ENCODE results near the gene PDZRN3.
"Not testable (repeated sequence)": the region's sequence is repeated elsewhere in the genome, so short reads cannot be mapped to it uniquely, and the experiment has no call there.

PDZRN3 gene

DNA sequence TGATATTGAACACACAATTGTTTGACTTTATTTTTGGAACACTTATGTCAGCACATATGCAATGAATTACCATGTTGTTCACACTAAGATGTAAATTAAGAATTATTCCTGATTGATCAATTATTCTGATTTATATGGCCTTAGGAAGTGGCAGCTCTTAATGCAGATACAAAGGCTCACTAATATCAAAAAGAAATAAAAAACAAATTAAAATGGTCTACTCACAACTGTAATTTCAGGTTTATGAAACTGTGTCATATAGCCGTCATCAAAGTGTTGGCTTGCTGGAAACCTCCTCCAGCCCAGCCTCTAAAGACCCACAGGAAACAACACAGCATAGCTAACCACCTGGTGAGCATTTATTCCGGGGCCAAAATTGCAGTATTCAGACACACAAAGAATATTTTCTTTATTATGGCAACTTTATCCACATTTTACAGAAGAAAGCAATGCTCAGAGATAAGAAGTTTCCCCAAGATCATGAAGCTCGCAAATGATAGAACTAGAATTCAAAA lies 33.4 kb downstream of the PDZRN3 start:
- DNase-seq (ENCODE audit: low spot score), result no peak

DNA sequence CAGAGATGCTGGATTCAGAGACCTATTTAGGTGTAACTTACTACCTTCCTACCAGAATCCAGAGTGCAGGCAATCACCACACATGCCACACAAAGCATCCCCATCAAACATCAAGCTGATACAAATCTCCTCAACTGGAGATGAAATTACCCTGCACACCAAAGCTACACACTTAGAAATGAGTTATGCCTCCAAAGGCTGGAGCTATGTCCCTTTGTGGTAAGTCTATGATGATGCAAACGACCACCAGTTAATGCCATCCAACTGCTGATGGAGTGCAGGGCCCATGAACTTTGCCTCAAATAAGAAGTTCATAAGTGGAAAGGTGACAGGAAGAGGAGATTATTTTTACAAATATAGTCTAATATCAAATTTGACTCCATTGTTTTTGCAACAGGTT lies 38.1 kb downstream of the PDZRN3 start:
- no peak for DNase-seq (ENCODE audit: low spot score)

DNA sequence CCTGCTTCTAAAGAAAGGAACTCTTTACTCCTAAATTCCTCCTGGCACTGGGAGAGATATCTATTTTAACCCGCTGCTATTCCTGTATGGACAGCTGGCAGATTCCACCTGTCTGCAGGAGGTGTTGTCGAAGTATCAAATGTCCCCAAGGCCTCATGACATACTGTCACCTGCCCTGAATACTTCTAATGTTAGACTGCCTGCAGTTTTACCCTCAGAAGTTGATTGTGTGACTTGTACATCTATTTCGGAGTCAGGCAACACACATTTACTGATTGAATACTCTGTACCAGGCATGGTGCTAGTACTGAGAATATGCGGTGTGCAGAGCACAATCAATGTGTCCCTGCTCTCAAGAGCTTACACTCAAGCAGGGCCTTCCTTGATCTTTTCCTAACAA lies 38.6 kb downstream of the PDZRN3 start:
- DNase-seq (ENCODE audit: low spot score), result no peak

DNA sequence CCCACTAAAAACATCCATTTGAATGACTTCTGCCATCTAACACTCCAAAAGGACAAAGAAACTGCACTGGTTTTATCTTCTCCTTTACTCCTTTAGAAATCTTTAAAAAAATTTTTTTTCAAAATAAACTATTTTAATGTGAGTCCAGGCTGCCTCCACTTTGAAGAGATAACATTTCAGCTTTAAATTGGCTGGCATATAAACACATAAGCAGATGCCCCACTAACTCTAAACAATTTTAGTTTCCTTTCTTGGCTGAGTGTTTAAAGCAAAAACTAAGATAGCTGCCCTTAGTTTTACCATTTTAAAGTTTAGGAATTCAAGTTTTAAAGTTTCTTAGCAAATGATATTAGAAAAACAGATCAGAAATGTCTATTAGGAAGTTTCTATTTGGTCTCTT lies 39.9 kb downstream of the PDZRN3 start:
- DNase-seq (ENCODE audit: low spot score), result no peak

DNA sequence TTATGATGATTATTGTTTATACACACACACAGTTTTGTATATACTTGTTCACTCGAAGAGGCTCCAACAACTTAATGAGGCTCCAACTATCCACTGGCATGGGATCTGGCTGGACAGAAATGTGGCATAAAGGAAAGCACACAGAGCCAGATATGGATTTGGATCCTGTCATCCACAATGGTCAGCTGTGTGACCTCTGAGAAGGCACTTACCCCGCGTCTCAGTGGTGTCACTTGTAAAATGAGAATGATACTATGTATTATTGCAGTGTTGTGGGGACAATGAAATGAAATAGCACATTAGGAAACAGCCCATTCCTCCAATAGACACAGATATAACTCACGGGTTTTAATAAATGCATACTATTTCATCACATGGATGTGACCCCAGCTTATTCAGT lies 42.2 kb downstream of the PDZRN3 start:
- no peak for DNase-seq (ENCODE audit: low spot score)

DNA sequence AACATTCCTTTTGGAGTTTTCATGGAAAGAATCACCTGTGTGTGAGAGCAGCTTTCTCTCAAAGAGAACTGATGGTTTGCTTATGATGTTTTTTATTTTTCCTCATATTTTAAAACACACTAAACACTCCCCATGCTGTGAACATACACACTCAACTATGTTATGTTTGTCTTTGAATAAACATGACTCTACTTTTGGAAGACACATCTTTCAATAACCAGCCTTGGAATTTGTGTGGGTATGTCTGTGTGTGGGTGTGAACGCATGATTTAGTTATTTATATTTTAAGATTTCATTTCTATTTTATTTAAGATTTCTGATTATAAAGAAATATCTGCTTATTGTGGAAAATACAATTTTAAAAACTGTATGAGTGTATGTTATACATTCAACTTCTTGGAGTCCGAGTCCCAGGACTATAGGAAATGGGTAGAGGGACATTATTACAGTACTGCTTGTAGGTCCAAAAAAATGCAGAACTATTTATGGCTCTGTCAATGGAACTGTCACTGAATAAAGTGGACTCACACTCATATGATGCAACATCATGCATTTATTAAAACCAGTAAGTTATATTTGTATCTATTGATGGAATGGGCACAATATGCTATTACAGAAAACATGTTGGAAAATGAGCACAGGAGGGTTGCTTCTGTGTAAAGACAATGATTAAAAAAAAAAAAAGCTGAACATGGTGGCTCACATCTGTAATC lies 43.5 kb downstream of the PDZRN3 start:
- no peak for DNase-seq (ENCODE audit: low spot score)

DNA sequence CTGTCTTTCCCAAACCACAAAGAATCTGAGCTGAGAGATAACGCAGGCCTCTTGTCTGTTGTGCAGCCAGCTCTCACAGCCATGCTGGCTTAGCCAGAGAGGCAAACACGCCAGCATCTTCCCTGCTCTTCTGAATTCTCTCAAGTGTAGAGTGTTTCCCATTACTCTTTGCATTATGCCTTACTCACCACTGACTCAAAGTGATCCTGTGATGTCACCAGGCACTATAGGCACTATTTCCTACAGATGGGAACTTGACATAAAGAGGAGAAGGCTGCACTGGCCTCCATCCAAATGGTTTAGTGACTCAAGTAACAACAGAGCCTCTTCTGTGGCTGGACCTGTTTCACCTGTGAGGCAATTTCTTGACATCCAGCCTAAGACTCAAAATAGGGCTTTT lies 44.4 kb downstream of the PDZRN3 start:
- no peak for DNase-seq (ENCODE audit: low spot score)

DNA sequence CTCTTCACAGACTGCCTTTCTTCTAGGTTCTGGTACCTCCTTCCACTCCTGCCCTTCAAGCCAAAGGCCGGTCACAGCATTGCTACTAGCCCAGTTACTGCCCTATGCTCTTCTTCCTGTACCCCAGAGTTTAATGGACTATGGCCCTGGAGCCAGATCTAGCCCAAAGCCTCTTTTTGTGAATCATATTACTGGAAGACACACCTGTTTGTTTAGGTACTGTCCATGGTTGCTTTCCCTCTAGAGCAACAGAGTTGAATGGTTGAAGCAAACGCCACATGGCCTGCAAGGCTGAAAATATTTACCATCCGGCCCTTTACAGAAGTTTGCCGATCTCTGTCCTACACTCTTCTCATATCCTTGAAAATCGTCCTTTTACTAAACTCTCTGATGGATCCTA lies 47.0 kb downstream of the PDZRN3 start:
- DNase-seq (ENCODE audit: low spot score), result no peak

DNA sequence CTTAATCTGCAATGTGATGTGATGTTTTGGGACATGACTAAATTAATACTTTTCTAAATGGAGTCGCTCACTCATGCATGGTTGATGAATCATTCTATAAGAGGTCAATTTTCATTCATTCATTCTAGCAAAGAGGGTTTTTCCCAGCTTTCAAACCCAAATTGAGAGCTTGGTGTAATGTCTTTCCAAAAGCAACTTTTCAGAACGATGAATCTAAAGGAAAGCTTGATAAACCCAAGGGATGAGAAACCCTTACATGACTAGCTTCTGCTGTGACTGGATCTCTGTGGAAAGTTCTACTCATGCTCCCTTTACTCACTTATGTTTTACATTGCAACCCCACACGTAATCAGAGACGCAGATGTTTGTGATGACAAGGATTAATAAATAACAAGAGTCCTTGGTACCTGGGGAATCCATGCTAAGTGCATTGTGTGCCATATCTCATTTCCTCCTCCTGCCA lies 47.7 kb downstream of the PDZRN3 start:
- no peak for DNase-seq (ENCODE audit: low spot score)

DNA sequence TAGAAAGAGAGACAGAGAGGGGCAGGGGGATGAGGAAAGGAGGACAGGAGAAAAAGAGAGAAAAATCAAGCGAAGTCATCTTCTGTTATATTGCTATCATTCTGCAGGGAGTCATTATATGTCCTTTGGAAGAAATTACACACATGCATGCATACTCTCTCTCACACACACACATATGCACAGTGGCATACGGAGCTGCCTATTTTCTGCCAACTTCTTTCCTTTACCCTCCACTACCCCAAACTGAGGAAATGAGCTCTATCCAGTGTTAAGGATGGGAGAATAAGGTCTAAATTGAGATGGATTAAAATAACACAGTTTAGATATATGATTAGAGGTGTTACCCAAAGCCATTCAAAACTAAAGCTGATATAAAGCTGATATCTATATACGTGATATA lies 48.8 kb downstream of the PDZRN3 start:
- DNase-seq (ENCODE audit: low spot score), result no peak

DNA sequence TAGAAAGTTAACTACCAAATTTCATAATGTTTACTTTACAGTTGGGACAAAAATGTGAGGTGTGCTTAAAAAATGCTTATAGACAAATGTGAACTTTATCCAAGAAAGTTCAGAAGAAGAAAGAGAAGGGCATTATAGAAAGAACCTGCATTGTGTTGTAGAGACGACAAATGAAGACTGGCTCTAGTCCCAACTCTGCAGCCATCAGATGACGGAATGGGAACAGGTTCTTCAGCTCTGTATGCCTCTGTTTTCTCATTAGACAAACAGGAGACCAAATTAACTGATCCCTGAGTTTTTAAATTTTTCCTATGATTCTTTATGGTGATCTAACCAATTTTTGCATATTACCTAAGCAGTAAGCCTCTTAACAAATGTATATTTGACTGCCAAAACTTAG lies 49.2 kb downstream of the PDZRN3 start:
- no peak for DNase-seq (ENCODE audit: low spot score)

DNA sequence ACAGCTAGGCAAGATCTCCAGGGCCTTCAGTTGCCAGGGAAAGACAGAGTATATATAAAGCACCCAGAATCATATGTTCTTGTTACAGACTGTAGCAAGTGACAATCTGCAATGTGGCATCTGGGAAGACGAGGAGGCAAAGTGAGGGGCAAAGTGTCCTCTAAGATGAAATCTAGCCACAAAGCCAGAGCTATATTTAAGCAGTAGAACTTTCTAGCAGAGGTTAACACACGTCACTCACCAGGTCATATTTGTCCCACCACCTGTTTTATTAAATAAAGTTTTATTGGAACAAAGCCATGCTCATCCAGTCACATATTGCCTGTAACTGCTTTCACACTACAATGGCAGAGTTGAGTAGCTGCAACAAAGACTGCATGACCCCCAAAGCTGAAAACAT lies 51.5 kb downstream of the PDZRN3 start:
- DNase-seq (ENCODE audit: low spot score), result no peak

DNA sequence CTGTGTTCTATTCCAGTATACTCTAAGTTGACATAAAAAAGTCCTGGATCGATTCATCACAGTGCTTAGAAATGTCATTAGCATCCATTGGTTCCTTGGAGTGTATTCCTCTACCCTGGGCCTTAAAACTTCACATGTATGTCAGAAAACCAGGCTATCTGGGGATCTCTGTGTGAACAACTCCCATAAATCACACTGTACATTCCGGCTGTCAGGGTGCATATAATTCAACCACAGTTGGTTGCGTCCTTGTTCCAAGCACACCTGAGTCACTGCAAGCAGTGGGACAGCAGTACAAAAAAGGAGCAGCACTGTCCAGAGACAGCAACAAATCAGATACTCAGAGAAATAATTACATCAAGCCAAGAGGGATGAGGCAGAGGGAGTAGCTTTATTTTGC lies 52.4 kb downstream of the PDZRN3 start:
- no peak for DNase-seq (ENCODE audit: low spot score)

DNA sequence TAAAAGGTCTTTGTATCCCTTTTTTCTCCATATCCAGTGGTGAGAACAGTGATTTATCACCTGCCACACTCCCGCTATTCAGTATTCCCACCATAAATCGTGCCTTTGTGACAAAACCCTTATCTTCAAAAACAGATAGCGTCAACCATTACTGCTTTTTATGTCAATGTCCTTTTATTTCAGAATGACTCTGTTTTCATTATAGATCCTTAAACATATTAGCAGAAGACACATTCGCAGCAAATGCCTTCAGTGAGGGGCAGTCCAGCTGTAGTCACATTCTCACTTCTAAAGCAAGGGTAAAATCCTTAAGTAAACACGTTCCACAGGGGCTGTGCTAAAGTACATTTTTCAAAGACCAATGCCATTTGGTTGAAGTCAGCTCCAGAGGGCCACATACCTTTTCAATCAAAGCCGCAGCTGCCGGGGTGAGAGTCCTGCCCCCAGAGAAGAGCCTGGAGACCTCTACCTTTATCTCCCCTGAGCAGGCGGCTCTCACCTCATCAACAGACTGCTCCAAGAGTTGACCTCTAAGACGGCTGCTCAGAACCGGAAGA lies 53.4 kb downstream of the PDZRN3 start:
- DNase-seq (ENCODE audit: low spot score), result no peak

DNA sequence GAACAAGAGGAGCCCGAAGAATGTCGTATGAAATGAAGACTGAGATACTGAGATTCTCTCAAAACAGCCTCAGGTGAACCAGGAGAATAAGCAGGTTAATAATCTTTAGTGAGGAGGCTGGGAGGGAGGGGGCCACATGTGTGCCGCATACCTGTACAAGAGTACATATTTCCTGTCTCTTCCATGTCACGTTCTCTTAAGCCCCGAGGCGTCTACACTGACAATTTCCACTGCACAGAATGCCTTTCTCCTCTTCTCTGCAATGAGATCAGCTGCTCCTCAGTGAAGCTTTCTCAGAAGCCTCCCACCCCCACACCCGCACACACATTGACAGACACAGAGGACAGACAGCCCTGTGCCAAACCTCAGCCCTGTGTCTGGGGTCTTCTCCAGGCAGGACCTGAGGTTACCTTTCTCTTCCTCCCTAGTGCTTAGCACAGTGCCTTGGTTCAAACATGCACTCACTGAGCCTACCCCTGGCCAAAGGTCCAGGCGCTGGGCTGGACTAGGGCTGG lies 55.4 kb downstream of the PDZRN3 start:
- no peak for DNase-seq (ENCODE audit: low spot score)

DNA sequence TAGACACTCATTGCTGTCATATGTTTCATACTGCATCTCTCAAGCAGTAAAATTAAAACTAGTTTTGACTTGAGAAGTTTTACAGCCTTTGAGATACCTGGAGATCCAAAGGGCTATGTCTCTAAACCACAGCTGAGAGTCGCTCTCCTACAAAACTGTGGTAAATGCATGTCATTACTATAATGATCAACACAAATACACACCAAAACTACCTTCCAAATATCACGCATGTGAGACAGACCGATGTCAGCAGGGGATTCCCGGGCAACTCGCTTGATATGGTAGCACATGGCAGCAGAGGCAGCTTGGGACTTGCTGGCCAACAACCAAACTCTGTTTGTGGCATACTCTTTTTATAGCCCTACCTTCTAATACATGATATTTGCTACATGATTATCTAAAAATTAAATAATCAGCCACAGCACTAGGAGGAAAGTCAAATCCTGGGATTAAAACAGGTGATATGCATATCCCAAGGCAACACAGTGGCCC lies 56.3 kb downstream of the PDZRN3 start:
- no peak for DNase-seq (ENCODE audit: low spot score)

DNA sequence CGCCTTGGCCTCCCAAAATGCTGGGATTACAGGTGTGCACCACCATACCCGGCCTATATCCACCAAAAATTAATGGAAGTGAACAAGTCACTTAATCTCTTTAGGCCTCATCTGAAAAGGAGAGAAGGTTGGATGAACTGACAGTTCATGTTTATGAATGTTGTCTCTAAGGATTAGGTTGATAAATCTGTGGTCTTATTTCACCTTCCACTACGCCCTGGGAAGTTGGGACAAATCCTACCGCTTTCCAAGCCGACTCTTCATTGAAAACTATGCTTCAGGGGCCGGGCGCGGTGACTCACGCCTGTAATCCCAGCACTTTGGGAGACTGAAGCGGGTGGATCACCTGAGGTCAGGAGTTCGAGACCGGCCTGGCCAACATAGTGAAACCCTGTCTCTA lies 59.4 kb downstream of the PDZRN3 start:
- not testable (repeated sequence) for DNase-seq (ENCODE audit: low spot score)

DNA sequence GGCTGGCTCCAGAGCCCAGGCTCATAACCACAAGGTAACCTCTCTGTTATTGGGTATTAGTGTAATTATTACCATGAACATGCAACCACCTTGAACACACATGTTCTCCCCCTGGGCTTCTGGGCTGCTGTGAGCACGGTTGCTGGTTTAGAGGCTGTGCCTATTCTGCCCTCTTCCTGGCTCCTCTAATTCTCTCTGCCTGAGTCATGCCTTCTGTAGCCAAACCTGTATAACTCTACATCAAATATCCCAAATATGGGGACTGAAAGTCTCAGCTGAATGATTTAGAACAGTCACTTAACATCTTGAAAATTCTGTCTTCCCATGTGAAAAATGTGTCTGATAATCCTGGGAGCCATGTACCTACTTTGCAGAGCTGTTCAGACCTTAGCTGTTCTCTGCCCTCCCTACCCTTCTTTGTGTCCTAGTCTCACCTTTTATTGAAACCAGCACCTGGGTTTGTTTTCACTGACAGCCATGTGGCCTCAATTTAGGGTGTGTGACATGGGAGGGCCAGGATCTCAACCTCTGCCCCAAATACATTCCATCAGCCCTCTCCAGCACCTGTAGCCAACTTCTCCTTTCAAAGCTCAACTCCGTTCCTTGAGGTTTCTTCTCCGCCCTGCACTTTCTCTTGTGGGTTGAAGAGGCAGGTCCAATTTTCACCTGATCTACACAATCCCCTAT lies 60.7 kb downstream of the PDZRN3 start:
- DNase-seq (ENCODE audit: low spot score), result no peak

DNA sequence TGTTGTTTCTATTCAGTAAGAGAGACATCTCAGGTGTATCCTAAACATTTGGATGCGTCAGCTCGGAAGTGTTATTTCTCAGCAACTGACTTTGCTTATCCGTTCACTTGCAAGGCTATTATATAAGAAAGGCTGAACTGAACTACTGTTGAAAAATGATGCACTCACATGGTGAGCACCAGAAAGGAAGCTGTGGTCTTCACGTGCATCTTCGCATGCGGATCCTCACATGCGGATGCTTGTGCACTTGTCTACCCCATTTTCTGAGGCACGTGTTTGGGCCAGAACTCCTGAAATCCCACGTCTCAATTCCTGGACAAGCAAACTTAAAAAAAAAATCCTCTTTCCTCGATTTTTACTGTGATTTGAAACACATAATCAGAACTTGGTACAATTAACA lies 63.2 kb downstream of the PDZRN3 start:
- DNase-seq (ENCODE audit: low spot score), result no peak

DNA sequence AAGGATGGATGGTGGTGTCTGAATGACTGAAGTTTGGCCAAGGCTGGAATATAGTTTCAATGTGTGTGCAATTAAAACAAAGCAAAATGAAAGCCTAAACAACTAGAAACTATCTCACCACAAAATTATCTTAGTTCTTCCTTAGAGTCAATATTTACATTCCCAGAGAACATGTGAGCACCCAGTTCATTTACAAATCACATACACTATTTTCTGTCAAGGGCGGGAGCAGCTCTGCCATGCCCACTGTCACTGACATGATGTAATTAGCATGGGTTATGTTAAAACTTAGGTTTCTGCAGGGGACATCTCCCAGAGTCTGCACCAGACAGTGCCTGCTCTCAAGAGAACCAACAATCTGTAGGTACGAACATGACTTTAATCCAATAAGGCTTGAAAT lies 65.0 kb downstream of the PDZRN3 start:
- no peak for DNase-seq (ENCODE audit: low spot score)

DNA sequence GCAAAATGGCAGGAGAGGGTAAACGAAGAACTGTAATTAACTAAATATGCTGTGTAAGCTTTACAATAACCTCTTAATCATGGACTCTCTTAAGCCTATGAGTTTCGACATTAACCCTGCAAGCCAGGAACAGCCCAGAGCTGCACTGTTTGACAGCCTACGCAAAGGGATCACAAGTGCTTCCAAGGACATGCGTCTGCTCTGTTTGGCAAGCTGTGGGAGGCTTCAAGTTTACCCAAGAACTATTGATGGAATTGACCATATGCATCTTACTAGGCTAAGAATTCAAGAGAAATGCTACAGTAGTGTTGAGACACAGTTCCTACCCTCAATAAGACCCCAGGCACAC lies 66.0 kb downstream of the PDZRN3 start:
- no peak for DNase-seq (ENCODE audit: low spot score)

DNA sequence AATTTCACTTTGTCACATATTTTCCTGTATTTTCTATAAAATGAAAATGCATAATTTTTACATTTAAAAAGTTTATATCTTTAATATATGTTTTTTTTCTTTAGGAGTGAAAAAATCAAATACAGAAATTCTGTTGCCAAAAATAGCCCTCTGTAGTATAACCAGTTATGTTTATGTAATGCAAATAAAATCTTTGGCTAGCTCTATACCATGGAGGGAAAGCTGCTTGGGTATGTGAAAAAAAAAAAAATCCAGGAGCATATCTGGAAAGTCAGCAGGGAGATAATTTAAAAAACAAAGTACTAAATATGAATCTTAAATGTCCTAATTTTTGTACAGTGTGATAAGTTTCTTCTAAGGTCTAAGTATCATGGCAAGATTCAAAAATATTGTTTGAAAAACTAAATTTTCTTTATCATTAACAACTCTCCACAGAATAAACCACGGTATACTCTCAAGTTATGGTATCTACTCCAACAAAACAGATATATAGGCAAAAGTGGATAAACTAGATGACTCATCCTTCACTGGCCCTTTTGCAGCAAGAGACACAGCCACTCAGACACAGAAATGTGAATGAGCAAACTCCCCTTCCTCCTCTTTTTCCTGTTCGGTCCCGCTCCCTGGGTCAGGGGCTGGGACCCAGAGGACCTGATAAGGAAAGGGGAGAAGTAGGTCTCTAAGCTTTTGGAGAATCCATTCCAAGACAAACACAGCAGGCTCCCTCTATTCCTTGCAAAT lies 66.6 kb downstream of the PDZRN3 start:
- no peak for DNase-seq (ENCODE audit: low spot score)

Measured in Ammon's horn (tissue), 1 donor.